Suprapubic skin (tissue), 4 donors: ENCODE measurements around the gene CD44. TPM values are rescaled to one million over a fixed set of nuclear protein-coding genes. Genes with fewer than 3 reads are reported as not detected.

ENCODE experiments used
- DNase-seq, 2 donors: peaks; one replicate each; pipeline ENCODE4 v3.0.0-alpha.2; 2019; ENCODE audit warnings: low spot score in 2 of 2
- H3K27ac ChIP-seq: fragments of 200-600 bp; sonication (generic); one replicate; pipeline ENCODE4 v1.5.1; 2019
- H3K27me3 ChIP-seq: fragments of 200-600 bp; sonication (generic); one replicate; pipeline ENCODE4 v1.5.1; 2019
- H3K36me3 ChIP-seq: fragments of 200-600 bp; sonication (generic); one replicate; pipeline ENCODE4 v1.5.1; 2019
- H3K4me1 ChIP-seq: fragments of 200-600 bp; sonication (generic); one replicate; pipeline ENCODE4 v1.5.1; 2019
- H3K4me3 ChIP-seq: fragments of 200-600 bp; sonication (generic); one replicate; pipeline ENCODE4 v1.5.1; 2019; ENCODE audit warnings: mild to moderate bottlenecking
- H3K9me3 ChIP-seq: fragments of 200-600 bp; sonication (generic); one replicate; pipeline ENCODE4 v1.5.1; 2019
- EP300 ChIP-seq: sonication (generic); formaldehyde crosslinking; IDR thresholded peaks from one replicate; pipeline ENCODE4 v1.6.1; 2017; ENCODE audit warnings: antibody characterized with exemption
- POLR2A ChIP-seq, 2 donors: fragments of 450-650 bp; IDR thresholded peaks; one replicate each; pipeline ENCODE4 v1.6.1; 2017; ENCODE audit warnings: antibody characterized with exemption in 2 of 2, mild to moderate bottlenecking in 2 of 2, moderate library complexity in 2 of 2
- POLR2AphosphoS5 ChIP-seq, 3 donors: sonication (generic); formaldehyde crosslinking; IDR thresholded peaks; one replicate each; pipeline ENCODE4 v1.6.1; 2017; ENCODE audit warnings: antibody characterized with exemption in 3 of 3
- WGBS: methylation state at CpG from one replicate; pipeline ENCODE4 v1.1.5; 2018; 5-methylcytosine and 5-hydroxymethylcytosine counted together
- total RNA-seq, 4 donors: library from RNA; depleted of rRNA; stranded (reverse); fragments of >200 nt; gene quantifications; one replicate each; pipeline ENCODE4 v1.1.0, GENCODE V29; 2016
- TF ChIP-seq, protein P1 (sequence below), 2 donors: fragments of 200-600 bp in 1 of 2; fragments of 450-650 bp in 1 of 2; sonication (generic) in 1 of 2; IDR thresholded peaks; one replicate each; pipeline ENCODE4 v1.5.1; 2016 to 2019; ENCODE audit warnings: antibody characterized with exemption in 2 of 2, mild to moderate bottlenecking in 1 of 2, moderate library complexity in 1 of 2

CD44 gene
- total RNA-seq, 4 donors from 2014 or later, result 1,361 to 2,207 (median 1,502) TPM

DNA sequence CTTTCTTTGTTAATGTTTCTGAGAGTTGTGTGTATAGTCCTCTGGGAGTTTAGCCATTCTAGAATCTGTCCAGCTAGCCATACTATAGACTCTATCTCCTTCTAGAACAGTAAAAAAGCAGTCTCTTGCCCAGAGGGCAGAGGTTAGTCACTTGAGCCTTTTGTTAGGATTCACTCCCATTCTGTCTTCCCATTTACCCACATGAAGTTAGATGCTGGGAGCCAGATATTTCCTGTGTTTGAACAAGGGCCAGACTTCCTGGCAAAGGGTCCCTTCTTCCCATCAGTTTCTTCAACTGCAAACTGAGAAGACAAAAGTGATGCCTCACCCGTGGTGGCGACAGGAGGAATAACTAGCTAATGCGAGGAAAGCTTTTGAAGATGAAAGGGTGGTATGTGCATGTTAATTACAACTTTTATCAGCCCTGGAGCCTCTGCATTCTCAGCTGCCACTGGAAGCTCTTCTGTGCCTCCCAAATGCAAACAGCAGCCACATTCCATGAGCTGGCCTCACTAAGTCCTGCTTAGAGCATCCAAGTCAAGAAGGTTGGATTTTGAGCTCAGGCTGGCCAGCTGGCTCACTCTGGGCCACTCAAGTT lies 12.8 kb downstream of the CD44 start:
- H3K27me3 ChIP-seq, result no peaks in the 10 kb centered on the region
- peaks cover 93% of the 10 kb centered on the region for H3K4me1 ChIP-seq
- H3K36me3 ChIP-seq, result no peaks in the 10 kb centered on the region
- DNase-seq, result no peak
- TF ChIP-seq POLR2A (IDR thresholded peaks at IDR 0.05) (no peak), POLR2AphosphoS5 (IDR thresholded peaks at IDR 0.05) (no peak), EP300 (no peak)
- TF ChIP-seq, protein P1, sequence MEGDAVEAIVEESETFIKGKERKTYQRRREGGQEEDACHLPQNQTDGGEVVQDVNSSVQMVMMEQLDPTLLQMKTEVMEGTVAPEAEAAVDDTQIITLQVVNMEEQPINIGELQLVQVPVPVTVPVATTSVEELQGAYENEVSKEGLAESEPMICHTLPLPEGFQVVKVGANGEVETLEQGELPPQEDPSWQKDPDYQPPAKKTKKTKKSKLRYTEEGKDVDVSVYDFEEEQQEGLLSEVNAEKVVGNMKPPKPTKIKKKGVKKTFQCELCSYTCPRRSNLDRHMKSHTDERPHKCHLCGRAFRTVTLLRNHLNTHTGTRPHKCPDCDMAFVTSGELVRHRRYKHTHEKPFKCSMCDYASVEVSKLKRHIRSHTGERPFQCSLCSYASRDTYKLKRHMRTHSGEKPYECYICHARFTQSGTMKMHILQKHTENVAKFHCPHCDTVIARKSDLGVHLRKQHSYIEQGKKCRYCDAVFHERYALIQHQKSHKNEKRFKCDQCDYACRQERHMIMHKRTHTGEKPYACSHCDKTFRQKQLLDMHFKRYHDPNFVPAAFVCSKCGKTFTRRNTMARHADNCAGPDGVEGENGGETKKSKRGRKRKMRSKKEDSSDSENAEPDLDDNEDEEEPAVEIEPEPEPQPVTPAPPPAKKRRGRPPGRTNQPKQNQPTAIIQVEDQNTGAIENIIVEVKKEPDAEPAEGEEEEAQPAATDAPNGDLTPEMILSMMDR (IDR thresholded peaks at IDR 0.05), result no peak
- H3K4me3 ChIP-seq, result no peak overlapping the region
- 35% methylated on average over 3 of the region's 3 CpGs for WGBS
- H3K9me3 ChIP-seq, result no peaks in the 10 kb centered on the region
- peak overlapping the region; percentile 7 for H3K27ac ChIP-seq

DNA sequence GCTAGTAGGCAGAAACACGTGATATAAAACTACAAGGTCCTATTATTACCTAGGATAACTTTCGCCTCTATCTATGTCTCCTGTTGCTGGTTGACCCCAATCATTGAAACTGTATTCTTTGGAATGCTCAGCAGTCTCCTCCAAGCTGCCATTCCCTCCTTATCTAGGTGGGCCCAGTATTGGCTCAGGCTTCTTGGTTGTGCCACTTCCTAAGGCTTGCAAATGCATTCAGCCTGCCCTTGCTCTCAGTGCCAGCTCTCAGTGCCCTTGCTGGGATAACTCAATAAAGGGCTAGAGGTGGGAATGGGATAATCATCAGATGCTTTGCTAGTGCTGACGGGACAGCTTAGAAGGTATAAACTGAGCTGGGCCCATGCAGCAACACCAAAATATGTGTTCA lies 13.6 kb downstream of the CD44 start:
- Histone ChIP-seq H3K4me3 (no peak overlapping the region), H3K9me3 (no peaks in the 10 kb centered on the region), H3K27ac (no peak overlapping the region), H3K36me3 (no peaks in the 10 kb centered on the region), H3K27me3 (no peaks in the 10 kb centered on the region), H3K4me1 (peaks cover 93% of the 10 kb centered on the region)
- no peak for DNase-seq
- TF ChIP-seq POLR2AphosphoS5 (IDR thresholded peaks at IDR 0.05) (no peak), EP300 (no peak), POLR2A (IDR thresholded peaks at IDR 0.05) (no peak)
- TF ChIP-seq, protein P1 (IDR thresholded peaks at IDR 0.05), result no peak
- 93% methylated on average over 3 of the region's 3 CpGs for WGBS

DNA sequence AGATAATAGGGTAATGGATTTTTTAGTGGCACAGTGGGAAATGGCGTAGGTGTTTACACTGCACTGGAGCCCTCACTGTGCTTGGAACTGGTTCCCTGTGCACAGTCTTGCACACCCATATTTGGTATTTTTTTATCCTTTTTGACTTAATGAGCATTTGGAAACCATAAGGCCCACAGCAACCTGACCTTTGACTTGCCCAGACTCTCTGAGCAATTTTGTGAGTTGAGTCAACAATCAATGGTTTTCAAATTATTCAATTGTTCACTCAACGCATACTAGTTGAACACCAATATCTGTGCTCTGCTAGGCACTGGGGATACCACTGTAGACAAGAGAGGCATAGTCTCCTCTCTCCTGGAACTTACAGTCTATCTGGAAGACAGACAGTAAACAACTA lies 14.3 kb downstream of the CD44 start:
- Histone ChIP-seq H3K9me3 (no peaks in the 10 kb centered on the region), H3K36me3 (no peaks in the 10 kb centered on the region), H3K27ac (no peak overlapping the region), H3K4me1 (peaks cover 93% of the 10 kb centered on the region), H3K4me3 (no peak overlapping the region), H3K27me3 (no peaks in the 10 kb centered on the region)
- no peak for TF ChIP-seq EP300
- no peak for TF ChIP-seq POLR2AphosphoS5 (IDR thresholded peaks at IDR 0.05)
- no peak for TF ChIP-seq POLR2A (IDR thresholded peaks at IDR 0.05)
- TF ChIP-seq, protein P1 (IDR thresholded peaks at IDR 0.05), result no peak
- 76% methylated on average over 2 of the region's 2 CpGs for whole genome bisulfite sequencing
- DNase-seq, result no peak

DNA sequence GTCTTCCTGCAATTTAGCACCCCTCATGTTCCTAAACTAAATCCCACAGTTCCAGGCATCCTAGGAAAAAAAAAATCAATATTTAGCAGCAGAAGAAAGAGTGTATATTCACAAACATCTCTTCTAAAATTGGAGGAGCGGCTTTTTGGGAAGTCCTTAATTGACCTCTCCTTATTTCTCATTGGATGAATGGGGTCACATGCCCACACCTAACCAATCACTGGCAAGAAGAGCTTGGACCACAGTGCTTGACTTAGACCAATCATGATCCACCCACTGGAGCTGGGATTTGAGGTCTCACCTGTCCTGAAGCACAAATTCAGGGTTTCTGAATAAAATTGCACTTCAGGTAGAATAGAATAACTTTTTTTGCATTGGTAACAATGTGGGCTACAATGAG lies 16.0 kb downstream of the CD44 start:
- Histone ChIP-seq H3K4me3 (no peak overlapping the region), H3K4me1 (peaks cover 98% of the 10 kb centered on the region), H3K36me3 (no peaks in the 10 kb centered on the region), H3K9me3 (no peaks in the 10 kb centered on the region), H3K27me3 (no peaks in the 10 kb centered on the region), H3K27ac (no peak overlapping the region)
- TF ChIP-seq EP300 (no peak), POLR2AphosphoS5 (IDR thresholded peaks at IDR 0.05) (no peak), POLR2A (IDR thresholded peaks at IDR 0.05) (no peak)
- TF ChIP-seq, protein P1 (IDR thresholded peaks at IDR 0.05), result no peak
- DNase-seq, result no peak
- 96% methylated on average over 1 of the region's 1 CpG for WGBS

DNA sequence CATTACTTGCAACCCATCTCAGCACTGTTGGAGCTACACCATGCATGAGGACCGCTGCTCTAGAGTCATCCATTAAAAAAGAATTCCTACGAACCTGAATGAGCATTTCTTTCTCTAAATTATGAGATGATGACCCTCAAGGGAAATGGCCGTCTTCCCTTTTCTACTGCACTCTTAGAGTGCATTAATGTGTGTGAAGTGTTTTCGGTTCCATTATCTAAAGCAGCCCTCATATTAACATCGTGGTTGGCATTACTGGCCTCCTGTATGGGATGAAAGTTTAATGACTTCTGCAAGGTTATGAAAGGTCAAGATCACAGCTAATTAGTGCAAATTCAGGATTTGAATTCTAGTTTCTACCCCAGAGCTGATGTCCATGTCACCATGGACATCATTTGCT lies 16.7 kb downstream of the CD44 start:
- no peak for DNase-seq
- H3K9me3 ChIP-seq, result no peaks in the 10 kb centered on the region
- TF ChIP-seq, protein P1 (IDR thresholded peaks at IDR 0.05), result no peak
- TF ChIP-seq EP300 (no peak), POLR2A (IDR thresholded peaks at IDR 0.05) (no peak), POLR2AphosphoS5 (IDR thresholded peaks at IDR 0.05) (no peak)
- no peaks in the 10 kb centered on the region for H3K36me3 ChIP-seq
- H3K4me1 ChIP-seq, result peaks cover 99% of the 10 kb centered on the region
- H3K27me3 ChIP-seq, result no peaks in the 10 kb centered on the region
- H3K4me3 ChIP-seq, result no peak overlapping the region
- WGBS, result 83% methylated on average over 5 of the region's 5 CpGs
- H3K27ac ChIP-seq, result no peak overlapping the region
